Mesenteric fat pad (tissue), 1 donor: ENCODE results near the gene CSNK1A1. TPM values are rescaled to one million over a fixed set of nuclear protein-coding genes. Genes with fewer than 3 reads are reported as not detected.
"Not testable (repeated sequence)": the region's sequence is repeated elsewhere in the genome, so short reads cannot be mapped to it uniquely, and the experiment has no call there.

Source experiments
- DNase-seq: peaks from one replicate; pipeline ENCODE4 v3.0.0-alpha.2; 2020; ENCODE audit warnings: low spot score
- total RNA-seq: library from RNA; stranded (reverse); fragmentation: NEBNext Ultra II Directional; extraction: Animal tissue kit (Norgen Biotek cat#: 25700); gene quantifications from one replicate; pipeline ENCODE4 v1.2.1, GENCODE V29; 2021
- donor health status: DM: yes; HTN: yes; CAD: no.

Gene CSNK1A1
- total RNA-seq, 1 donor from 2014 or later: 224 TPM

- DNase-seq: no peak
Observed at GRCh38 chr5:149575131-149575530, 23.9 kb upstream of the CSNK1A1 start.

- DNase-seq: no peak
Observed at GRCh38 chr5:149572576-149573231, 21.5 kb upstream of the CSNK1A1 start.

DNA sequence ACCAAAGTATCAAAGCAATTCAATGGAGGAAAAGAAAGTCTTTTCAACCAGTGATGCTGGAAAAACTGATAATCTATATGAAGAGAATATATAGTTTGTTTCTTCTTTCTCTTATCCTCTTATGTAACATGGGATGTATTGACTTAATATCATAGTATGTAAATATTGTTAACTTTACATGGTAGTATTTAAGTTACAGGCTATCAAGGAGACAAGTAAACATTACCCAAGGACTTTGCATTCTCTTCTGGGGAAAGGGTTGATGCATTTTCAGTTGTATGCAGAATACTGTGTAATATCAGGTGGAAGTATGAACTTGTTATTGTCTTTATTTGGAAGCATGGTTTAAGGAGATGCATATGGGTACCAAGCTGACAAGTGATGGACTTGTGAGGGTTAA lies 20.9 kb upstream of the CSNK1A1 start:
- DNase-seq: no peak

DNA sequence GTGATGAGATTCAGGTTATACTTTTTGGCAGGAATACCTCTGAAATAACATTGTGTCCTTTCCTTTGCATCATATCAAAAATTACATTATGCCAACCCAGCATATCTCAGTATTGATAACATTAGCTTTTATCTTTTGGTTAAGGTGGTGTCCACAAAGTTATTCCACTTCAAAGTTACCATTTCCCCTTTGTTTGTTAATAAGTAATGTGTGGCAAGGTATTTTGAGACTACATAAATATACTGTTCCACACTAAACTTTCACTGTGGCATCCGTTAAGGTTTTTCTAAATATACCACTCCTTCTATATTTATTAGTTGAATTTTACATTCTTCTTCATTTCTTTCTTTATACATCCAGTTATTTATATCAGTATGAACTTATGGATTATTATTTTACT lies 16.0 kb upstream of the CSNK1A1 start:
- no peak for DNase-seq

GRCh38 chr5:149564542-149565140 lies 13.4 kb upstream of the CSNK1A1 start:
- DNase-seq: not testable (repeated sequence)

- DNase-seq: no peak
Observed at GRCh38 chr5:149563466-149563865, 12.2 kb upstream of the CSNK1A1 start.

DNA sequence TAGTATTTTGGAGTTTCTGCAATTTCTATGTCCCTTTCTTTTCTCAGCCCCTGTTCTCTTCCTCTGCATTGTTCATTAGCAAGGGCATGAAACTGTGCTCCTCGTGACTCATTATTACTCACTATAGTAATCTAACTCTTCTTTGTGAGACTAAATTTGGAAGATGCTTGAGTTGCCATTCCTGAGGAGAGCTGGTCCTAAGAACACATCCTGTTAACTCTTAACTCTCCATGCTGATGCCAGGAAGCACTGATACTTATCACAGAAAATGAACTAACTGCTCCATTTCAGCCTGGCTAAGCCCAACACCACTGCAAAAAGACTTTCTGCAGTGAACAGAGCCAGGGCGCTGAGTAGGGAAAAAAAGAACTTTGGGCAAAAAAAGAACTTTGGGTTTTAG lies 10.6 kb upstream of the CSNK1A1 start:
- DNase-seq: no peak

- DNase-seq: no peak
Observed at GRCh38 chr5:149559706-149560105, 8.5 kb upstream of the CSNK1A1 start.

DNA sequence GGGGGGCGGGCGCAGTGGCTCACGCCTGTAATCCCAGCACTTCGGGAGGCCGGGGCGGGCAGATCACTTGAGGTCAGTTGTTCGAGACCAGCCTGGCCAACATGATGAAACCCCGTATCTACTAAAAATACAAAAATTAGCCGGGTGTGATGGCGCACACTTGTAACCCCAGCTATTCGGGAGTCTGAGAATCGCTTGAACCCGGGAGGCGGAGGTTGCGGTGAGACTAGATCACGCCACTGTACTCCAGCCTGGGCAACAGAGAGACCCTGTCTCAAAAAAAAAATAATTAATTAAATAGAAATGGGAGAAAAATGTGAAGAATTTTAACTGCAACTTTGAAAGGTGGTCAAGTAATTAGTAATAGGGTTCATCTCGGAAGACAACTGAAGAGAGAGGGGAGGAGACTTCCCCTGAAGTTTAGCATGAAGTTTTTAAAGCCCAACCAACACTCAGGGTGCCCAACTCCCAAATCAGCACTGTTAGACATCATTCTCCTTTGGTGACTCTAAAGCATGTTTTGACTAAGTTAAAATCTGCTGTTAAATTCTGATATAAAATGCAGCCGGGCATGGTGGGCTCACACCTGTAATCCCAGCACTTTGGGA lies 1.4 kb upstream of the CSNK1A1 start:
- no peak for DNase-seq

DNA sequence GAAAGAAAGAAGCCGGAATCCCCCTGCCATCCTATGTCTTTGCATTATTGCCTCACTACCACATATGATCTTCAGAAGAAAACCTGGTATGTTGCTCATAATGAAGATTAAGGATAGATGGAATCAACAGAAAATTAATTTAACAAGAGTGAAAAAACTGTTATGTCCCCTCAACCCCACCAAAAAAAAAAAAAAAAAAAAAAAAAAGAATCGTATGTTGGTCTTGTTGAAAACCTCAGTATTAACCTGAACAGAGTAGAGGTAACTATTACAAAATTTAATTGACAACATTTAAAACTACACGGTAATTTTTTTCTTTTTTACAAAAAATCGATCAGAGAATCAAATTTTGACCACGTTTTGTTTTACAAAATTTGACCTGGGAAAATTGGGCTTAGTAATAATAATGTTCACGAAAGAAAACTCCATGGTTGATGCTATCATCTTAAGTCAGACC lies 827 bp upstream of the CSNK1A1 start:
- DNase-seq: no peak

GRCh38 chr5:149550594-149551226 lies 529 bp downstream of the CSNK1A1 start:
- DNase-seq: no peak

GRCh38 chr5:149550268-149550583 lies 1.0 kb downstream of the CSNK1A1 start:
- no peak for DNase-seq

DNA sequence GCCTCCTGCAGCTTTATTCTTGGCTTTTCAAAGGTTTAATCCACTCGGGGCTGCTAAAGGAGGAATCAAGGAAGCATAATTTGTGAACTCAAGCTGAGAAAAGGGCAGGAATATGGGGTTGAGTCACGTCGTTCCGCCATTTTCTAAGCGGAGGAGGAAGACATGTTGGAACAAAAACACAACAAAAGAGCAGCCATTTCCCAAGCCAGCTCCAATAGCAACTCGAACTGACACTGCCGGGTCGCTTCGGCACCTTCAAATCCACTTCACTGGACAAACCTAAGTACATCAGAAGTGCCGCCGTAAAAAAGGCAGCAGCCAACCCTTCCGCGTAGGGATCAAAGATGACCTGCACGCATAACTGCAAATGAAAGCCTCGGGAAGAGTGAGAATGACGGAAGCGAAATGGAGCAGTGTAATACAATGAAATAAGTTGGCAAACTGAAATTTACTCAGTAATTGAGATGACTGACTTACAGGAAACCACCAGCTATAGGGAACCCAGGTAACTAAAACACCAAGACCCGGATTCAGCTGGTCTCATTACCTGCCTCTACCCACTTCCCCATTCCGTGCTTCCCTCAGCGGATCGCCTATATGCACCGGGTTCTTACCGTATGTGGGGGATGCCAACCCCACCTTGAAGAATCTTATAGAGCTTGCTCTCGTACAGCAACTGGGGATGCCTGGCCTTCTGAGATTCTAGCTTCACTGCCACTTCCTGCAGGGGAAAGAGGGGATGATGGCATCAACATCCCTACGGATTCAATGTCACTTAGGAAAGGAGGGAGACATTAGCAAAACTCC lies 1.6 kb downstream of the CSNK1A1 start:
- no peak for DNase-seq

- DNase-seq: no peak
Observed at GRCh38 chr5:149546974-149547373, 4.3 kb downstream of the CSNK1A1 start.

- no peak for DNase-seq
Observed at GRCh38 chr5:149545327-149545726, 5.9 kb downstream of the CSNK1A1 start.

DNA sequence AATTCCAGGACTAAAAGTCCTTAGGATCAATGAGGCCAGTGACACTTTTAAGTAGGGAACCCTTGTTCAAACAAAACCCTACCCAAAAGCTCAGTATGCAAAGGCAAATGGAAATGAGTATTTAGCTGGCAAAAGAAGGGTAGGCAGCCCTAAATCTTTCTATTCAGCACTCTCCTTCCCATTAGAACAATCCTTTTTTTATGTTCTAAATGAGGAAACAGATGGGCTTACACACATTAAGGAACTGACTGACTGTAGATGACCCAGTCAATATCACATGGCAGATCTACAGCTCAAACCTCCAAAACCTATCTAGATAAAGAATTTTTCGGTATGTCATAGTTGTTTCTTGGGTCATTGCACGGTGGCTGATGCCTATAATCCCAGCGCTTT lies 7.2 kb downstream of the CSNK1A1 start:
- no peak for DNase-seq

GRCh38 chr5:149543361-149544027 lies 7.7 kb downstream of the CSNK1A1 start:
- DNase-seq: no peak

DNA sequence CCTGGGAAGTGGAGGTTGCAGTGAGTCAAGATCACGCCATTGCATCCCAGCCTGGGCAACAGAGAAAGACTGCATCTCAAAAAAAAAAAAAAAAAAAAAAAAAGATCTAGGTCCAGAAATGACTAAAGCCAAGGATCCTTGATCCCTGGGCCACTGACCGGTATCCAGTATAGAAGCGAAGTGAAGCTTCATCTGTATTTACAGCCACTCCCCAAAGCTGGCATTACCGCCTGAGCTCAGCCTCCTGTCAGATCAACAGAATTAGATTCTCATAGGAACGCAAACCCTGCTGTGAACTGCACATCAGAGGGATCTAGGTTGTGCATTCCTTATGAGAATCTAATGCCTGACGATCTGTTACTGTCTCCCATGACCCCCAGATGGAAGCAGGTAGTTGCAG lies 9.3 kb downstream of the CSNK1A1 start:
- no peak for DNase-seq

- DNase-seq: no peak
Observed at GRCh38 chr5:149540089-149540488, 11.2 kb downstream of the CSNK1A1 start.

- DNase-seq: no peak
Observed at GRCh38 chr5:149537374-149537975, 13.8 kb downstream of the CSNK1A1 start.

DNA sequence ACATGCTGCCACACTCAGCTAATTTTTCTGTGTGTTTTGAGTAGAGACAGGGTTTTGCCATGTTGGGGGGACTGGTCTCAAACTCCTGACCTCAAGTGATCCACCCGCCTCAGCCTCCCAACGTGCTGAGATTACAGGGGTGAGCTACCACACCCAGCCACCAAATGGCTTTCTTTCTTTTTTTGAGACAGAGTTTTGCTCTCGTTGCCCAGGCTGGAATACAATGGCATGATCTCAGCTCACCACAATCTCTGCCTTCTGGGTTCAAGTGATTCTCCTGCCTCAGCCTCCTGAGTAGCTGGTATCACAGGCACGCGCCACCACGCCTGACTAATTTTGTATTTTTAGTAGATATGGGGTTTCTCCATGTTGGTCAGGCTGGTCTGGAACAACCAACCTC lies 15.5 kb downstream of the CSNK1A1 start:
- not testable (repeated sequence) for DNase-seq
